OCI-LY7 (cell line): ENCODE measurements around the gene FAM171A1. TPM values are rescaled to one million over a fixed set of nuclear protein-coding genes. Genes with fewer than 3 reads are reported as not detected.

Experiments
- BruUV-seq: library from RNA; stranded (reverse); fragments of 400-500 nt; replicated peaks from 2 replicates; lab custom pipeline; 2021; lab: Mats Ljungman, UMichigan
- CTCF ChIA-PET: fragments of 300-600 bp; sonication (Branson Sonifier 250); formaldehyde crosslinking; loops from one replicate; lab custom pipeline; 2022; ENCODE audit warnings: antibody characterized with exemption; ENCODE audit not compliant: unreplicated experiment; lab: Charles Lee
- POLR2A ChIA-PET: fragments of 300-600 bp; sonication (Branson Sonifier 250); formaldehyde crosslinking; loops from one replicate; lab custom pipeline; 2022; ENCODE audit warnings: antibody characterized with exemption; lab: Charles Lee
- DNase-seq: peaks from one replicate; pipeline ENCODE4 v3.0.0-alpha.2; 2015; ENCODE audit warnings: low spot score
- H2AFZ ChIP-seq: fragments of 200-600 bp; sonication (generic), shearing (Covaris generic); 2 replicates; pipeline ENCODE4 v1.6.1; 2014; ENCODE audit warnings: mild to moderate bottlenecking, antibody characterized with exemption, low read length, moderate library complexity
- H3K27ac ChIP-seq: fragments of 200-600 bp; sonication (generic); 2 replicates; pipeline ENCODE4 v1.5.1; 2014; ENCODE audit warnings: mixed run types, low read depth, mild to moderate bottlenecking, moderate library complexity, low read length, inconsistent platforms; ENCODE audit not compliant: poor library complexity, severe bottlenecking
- H3K36me3 ChIP-seq: fragments of 200-600 bp; sonication (generic); 2 replicates; pipeline ENCODE4 v1.6.1; 2014; ENCODE audit warnings: mild to moderate bottlenecking, antibody characterized with exemption, low read length, moderate library complexity, mixed read lengths; ENCODE audit not compliant: insufficient read depth
- H3K4me1 ChIP-seq: fragments of 200-600 bp; sonication (generic); 2 replicates; pipeline ENCODE4 v1.5.1; 2014; ENCODE audit warnings: mild to moderate bottlenecking, low read length; ENCODE audit not compliant: insufficient read depth, poor library complexity, severe bottlenecking
- H3K4me2 ChIP-seq: fragments of 200-600 bp; sonication (generic); 2 replicates; pipeline ENCODE4 v1.6.1; 2014; ENCODE audit warnings: mild to moderate bottlenecking, low read length
- H3K4me3 ChIP-seq: fragments of 200-600 bp; sonication (generic); 2 replicates; pipeline ENCODE4 v1.5.1; 2014; ENCODE audit warnings: mild to moderate bottlenecking, low read depth, low read length; ENCODE audit not compliant: poor library complexity, severe bottlenecking
- H3K79me2 ChIP-seq: fragments of 200-600 bp; sonication (generic); 2 replicates; pipeline ENCODE4 v1.6.1; 2016; ENCODE audit warnings: low read depth, mild to moderate bottlenecking, low read length, moderate library complexity, mixed read lengths; ENCODE audit not compliant: insufficient read depth
- H3K9me2 ChIP-seq: fragments of 200-600 bp; sonication (generic); 2 replicates; pipeline ENCODE4 v1.6.1; 2016; ENCODE audit warnings: mild to moderate bottlenecking, low read length, mixed read lengths; ENCODE audit not compliant: insufficient read depth
- H3K9me3 ChIP-seq: fragments of 200-600 bp; sonication (generic); 2 replicates; pipeline ENCODE4 v1.6.1; 2014; ENCODE audit warnings: mild to moderate bottlenecking, mixed run types, low read length, mixed read lengths
- H4K20me1 ChIP-seq: fragments of 200-600 bp; sonication (generic); 2 replicates; pipeline ENCODE4 v1.6.1; 2014; ENCODE audit warnings: mild to moderate bottlenecking, antibody characterized with exemption, low read length, moderate library complexity, mixed read lengths; ENCODE audit not compliant: insufficient read depth
- EZH2phosphoT487 ChIP-seq: fragments of 200-600 bp; sonication (generic); IDR thresholded peaks from 2 replicates; pipeline ENCODE4 v1.6.1; 2018; ENCODE audit warnings: low read depth, borderline replicate concordance, mild to moderate bottlenecking, mixed run types, antibody characterized with exemption, low read length, moderate library complexity, mixed read lengths
- intact Hi-C: fragments of 100-400 bp; cut with micrococcal nuclease; formaldehyde crosslinking; loops from one replicate; pipeline ENCODE4 v1.10.0; 2022; ENCODE audit not compliant: unreplicated experiment
- total RNA-seq, 2 experiments: library from RNA; depleted of rRNA in 1 of 2; stranded (reverse); fragments of >200 nt in 1 of 2; shearing (Covaris generic) in 1 of 2; gene quantifications; 2 replicates each; pipeline ENCODE4 v1.2.3, GENCODE V29; 2014 to 2022
- TF ChIP-seq, protein P1 (sequence below): fragments of 200-600 bp; sonication (generic); conservative IDR thresholded peaks from 2 replicates; pipeline ENCODE4 v1.5.1; 2014; ENCODE audit warnings: mild to moderate bottlenecking, antibody characterized with exemption, low read length, moderate library complexity, mixed read lengths

Gene FAM171A1
- total RNA-seq, 2 experiments from 2014 or later, result not detected

DNA sequence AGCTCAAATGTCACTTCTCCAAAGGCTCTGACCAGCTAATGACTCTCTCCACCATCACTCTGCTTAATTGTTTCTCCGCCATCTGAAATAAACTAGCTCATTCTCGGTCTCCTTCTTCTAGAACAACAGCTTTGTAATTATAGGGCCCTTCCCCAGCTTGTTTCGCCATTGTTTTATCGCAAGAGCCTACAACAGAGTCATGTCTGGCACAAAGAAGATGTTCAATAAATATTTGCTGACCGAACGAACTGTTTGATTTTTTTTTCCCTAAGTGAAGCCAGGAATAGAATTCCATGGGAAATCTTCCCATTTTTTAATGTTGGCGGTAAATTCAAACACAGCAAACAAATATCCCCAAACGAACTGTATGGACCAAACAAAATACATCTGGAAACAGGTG lies 138.8 kb downstream of the FAM171A1 start:
- no peak overlapping the region for H3K27ac ChIP-seq
- ChIA-PET CTCF (no interaction called here), POLR2A (no interaction called here)
- H3K4me2 ChIP-seq, result no peak overlapping the region
- BruUV-seq, result no TSS peak
- no peak for DNase-seq
- H2AFZ ChIP-seq, result no peak overlapping the region
- TF ChIP-seq, protein P1, sequence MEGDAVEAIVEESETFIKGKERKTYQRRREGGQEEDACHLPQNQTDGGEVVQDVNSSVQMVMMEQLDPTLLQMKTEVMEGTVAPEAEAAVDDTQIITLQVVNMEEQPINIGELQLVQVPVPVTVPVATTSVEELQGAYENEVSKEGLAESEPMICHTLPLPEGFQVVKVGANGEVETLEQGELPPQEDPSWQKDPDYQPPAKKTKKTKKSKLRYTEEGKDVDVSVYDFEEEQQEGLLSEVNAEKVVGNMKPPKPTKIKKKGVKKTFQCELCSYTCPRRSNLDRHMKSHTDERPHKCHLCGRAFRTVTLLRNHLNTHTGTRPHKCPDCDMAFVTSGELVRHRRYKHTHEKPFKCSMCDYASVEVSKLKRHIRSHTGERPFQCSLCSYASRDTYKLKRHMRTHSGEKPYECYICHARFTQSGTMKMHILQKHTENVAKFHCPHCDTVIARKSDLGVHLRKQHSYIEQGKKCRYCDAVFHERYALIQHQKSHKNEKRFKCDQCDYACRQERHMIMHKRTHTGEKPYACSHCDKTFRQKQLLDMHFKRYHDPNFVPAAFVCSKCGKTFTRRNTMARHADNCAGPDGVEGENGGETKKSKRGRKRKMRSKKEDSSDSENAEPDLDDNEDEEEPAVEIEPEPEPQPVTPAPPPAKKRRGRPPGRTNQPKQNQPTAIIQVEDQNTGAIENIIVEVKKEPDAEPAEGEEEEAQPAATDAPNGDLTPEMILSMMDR, result no peak
- TF ChIP-seq EZH2phosphoT487, result no peak
- no peaks in the 10 kb centered on the region for H3K79me2 ChIP-seq
- no peaks in the 10 kb centered on the region for H4K20me1 ChIP-seq
- H3K9me3 ChIP-seq, result no peaks in the 10 kb centered on the region
- intact Hi-C loops, result no loop called here
- no peaks in the 10 kb centered on the region for H3K4me1 ChIP-seq
- H3K4me3 ChIP-seq, result no peak overlapping the region
- H3K9me2 ChIP-seq, result no peaks in the 10 kb centered on the region
- H3K36me3 ChIP-seq, result no peaks in the 10 kb centered on the region

DNA sequence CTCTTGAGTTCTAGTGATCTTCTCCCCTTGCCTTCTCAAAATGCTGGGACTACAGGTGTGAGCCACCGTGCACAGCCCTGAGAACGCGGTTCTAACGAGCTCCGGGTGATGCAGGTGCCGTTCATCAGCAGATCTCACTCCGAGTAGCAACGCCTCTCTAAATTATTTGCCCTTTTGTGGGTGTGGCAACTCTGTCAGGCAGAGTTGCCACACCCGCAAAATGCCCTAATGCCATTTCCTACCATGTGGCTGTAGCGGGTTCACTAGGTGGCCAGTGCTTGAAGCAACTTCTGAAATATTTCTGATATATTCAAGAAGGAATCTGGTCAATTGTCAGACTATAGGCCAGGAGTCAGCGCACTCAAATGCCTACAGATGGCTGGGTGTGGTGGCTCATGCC lies 139.7 kb downstream of the FAM171A1 start:
- Histone ChIP-seq H3K27ac (no peak overlapping the region), H3K9me2 (no peaks in the 10 kb centered on the region), H3K4me3 (no peak overlapping the region), H3K4me2 (no peak overlapping the region), H3K9me3 (no peaks in the 10 kb centered on the region), H4K20me1 (no peaks in the 10 kb centered on the region), H2AFZ (no peak overlapping the region), H3K79me2 (no peaks in the 10 kb centered on the region), H3K36me3 (no peaks in the 10 kb centered on the region), H3K4me1 (no peaks in the 10 kb centered on the region)
- ChIA-PET POLR2A (no interaction called here), CTCF (no interaction called here)
- no peak for DNase-seq
- no TSS peak for BruUV-seq
- intact Hi-C loops, result no loop called here
- TF ChIP-seq EZH2phosphoT487, result no peak
- TF ChIP-seq, protein P1, result no peak

DNA sequence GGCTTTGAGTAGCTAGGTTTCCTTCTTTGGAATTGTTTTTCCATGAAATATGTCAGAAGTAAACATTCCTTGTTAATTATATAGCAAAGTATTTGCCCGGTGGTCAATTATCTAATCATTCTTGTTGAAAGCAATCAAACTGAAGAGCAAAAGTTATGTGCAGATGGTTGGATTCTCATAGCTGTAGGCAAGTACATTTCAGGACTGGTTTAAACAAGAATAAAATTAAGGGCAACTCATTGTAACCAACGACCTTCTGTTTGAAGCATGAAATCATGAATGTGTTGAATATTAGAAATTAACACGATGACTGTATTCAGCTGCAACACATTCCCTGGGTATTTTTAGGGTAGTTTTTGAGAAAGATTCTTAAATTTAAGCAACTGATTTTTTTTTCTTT lies 140.8 kb downstream of the FAM171A1 start:
- no peaks in the 10 kb centered on the region for H3K79me2 ChIP-seq
- CTCF ChIA-PET, result no interaction called here
- H3K9me3 ChIP-seq, result no peaks in the 10 kb centered on the region
- no TSS peak for BruUV-seq
- no peak overlapping the region for H3K4me3 ChIP-seq
- H3K27ac ChIP-seq, result no peak overlapping the region
- H4K20me1 ChIP-seq, result no peaks in the 10 kb centered on the region
- no peak for DNase-seq
- no peaks in the 10 kb centered on the region for H3K36me3 ChIP-seq
- H3K9me2 ChIP-seq, result no peaks in the 10 kb centered on the region
- intact Hi-C loops, result no loop called here
- TF ChIP-seq, protein P1, result no peak
- TF ChIP-seq EZH2phosphoT487, result no peak
- no peak overlapping the region for H2AFZ ChIP-seq
- H3K4me2 ChIP-seq, result no peak overlapping the region
- POLR2A ChIA-PET, result no interaction called here
- no peaks in the 10 kb centered on the region for H3K4me1 ChIP-seq
